GM23338 (cell line): ENCODE data around the gene SLC12A7. TPM values are rescaled to one million over a fixed set of nuclear protein-coding genes. Genes with fewer than 3 reads are reported as not detected.

Source experiments
- ATAC-seq: fragments of 200-7000 bp; cut with Tn5 transposase; 3 replicates; pipeline ENCODE4 v1.9.1; 2020
- DNase-seq: peaks from one replicate; pipeline ENCODE4 v3.0.0-alpha.2; 2015; ENCODE audit warnings: low spot score
- H2AFZ ChIP-seq: fragments of 200-600 bp; sonication (generic); 2 replicates; pipeline ENCODE4 v1.8.0; 2016; ENCODE audit warnings: antibody characterized with exemption, mild to moderate bottlenecking, moderate library complexity
- H3F3A ChIP-seq: fragments of 200-600 bp; sonication (generic); replicated peaks from 2 replicates; pipeline ENCODE4 v1.8.0; 2017; ENCODE audit warnings: antibody characterized with exemption, mixed run types, low read depth
- H3K27ac ChIP-seq: fragments of 200-600 bp; sonication (generic); 2 replicates; pipeline ENCODE4 v1.6.1; 2016; ENCODE audit warnings: low read depth
- H3K27me3 ChIP-seq: fragments of 200-600 bp; sonication (generic); 2 replicates; pipeline ENCODE4 v1.8.0; 2016; ENCODE audit warnings: mild to moderate bottlenecking, mixed run types, moderate library complexity; ENCODE audit not compliant: insufficient read depth
- H3K36me3 ChIP-seq: fragments of 200-600 bp; sonication (generic); 2 replicates; pipeline ENCODE4 v1.8.0; 2016; ENCODE audit warnings: mild to moderate bottlenecking; ENCODE audit not compliant: insufficient read depth
- H3K4me1 ChIP-seq: fragments of 200-600 bp; sonication (generic); 2 replicates; pipeline ENCODE4 v1.8.0; 2016; ENCODE audit warnings: mild to moderate bottlenecking, moderate library complexity; ENCODE audit not compliant: insufficient read depth
- H3K4me2 ChIP-seq: fragments of 200-600 bp; sonication (generic); 2 replicates; pipeline ENCODE4 v1.7.1; 2017; ENCODE audit warnings: mixed run types
- H3K4me3 ChIP-seq: fragments of 200-600 bp; sonication (generic); 2 replicates; pipeline ENCODE4 v1.6.1; 2016; ENCODE audit warnings: mixed run types
- H3K79me2 ChIP-seq: fragments of 200-600 bp; sonication (generic); replicated peaks from 2 replicates; pipeline ENCODE4 v1.8.0; 2017; ENCODE audit warnings: mild to moderate bottlenecking; ENCODE audit not compliant: insufficient read depth
- H3K9me2 ChIP-seq: fragments of 200-600 bp; sonication (generic); 2 replicates; pipeline ENCODE4 v1.8.0; 2017; ENCODE audit not compliant: insufficient read depth
- H4K20me1 ChIP-seq: fragments of 200-600 bp; sonication (generic); replicated peaks from 2 replicates; pipeline ENCODE4 v1.8.0; 2017; ENCODE audit warnings: mild to moderate bottlenecking; ENCODE audit not compliant: insufficient read depth
- H3K27ac Mint-ChIP-seq: 2 replicates; pipeline ENCODE4 v1.8.0; 2020; ENCODE audit warnings: inconsistent platforms, mild to moderate bottlenecking, moderate library complexity, mixed read lengths
- H3K27me3 Mint-ChIP-seq: 3 replicates; pipeline ENCODE4 v1.8.0; 2022; ENCODE audit warnings: low read depth, mild to moderate bottlenecking, moderate library complexity, mixed read lengths, inconsistent platforms; ENCODE audit not compliant: insufficient read depth, poor library complexity
- H3K36me3 Mint-ChIP-seq: 3 replicates; pipeline ENCODE4 v1.8.0; 2021; ENCODE audit warnings: low read depth, mild to moderate bottlenecking, inconsistent platforms, moderate library complexity, mixed read lengths
- H3K4me1 Mint-ChIP-seq: 3 replicates; pipeline ENCODE4 v1.8.0; 2020; ENCODE audit warnings: mild to moderate bottlenecking, inconsistent platforms, mixed read lengths
- H3K4me3 Mint-ChIP-seq: 3 replicates; pipeline ENCODE4 v1.8.0; 2021; ENCODE audit warnings: moderate library complexity, mild to moderate bottlenecking, inconsistent platforms, mixed read lengths
- H3K9me3 Mint-ChIP-seq: 3 replicates; pipeline ENCODE4 v1.8.0; 2020; ENCODE audit warnings: moderate library complexity, mild to moderate bottlenecking, inconsistent platforms, mixed read lengths
- ETS1 ChIP-seq: IDR thresholded peaks from 2 replicates; pipeline ENCODE4 v1.6.1; 2016; ENCODE audit warnings: antibody characterized with exemption
- polyA plus RNA-seq: library from polyadenylated mRNA; unstranded; fragments of >200 nt; fragmentation: Nextera tagmentation; extraction: Ambion mirVana; gene quantifications from 2 replicates; pipeline ENCODE4 v1.2.1, GENCODE V29; 2016
- total RNA-seq: library from RNA; depleted of rRNA; stranded (reverse); fragments of >200 nt; shearing (Covaris generic); gene quantifications from 2 replicates; pipeline ENCODE4 v1.2.3, GENCODE V29; 2014
- TF ChIP-seq, protein P1 (sequence below): fragments of 250-450 bp; sonication (Bioruptor Pico); IDR thresholded peaks from 2 replicates; pipeline ENCODE4 v1.5.0; 2020; ENCODE audit warnings: mild to moderate bottlenecking, moderate library complexity

The SLC12A7 gene
- total and polyA plus RNA-seq, 2 experiments from 2014 or later: 7.4 to 32.2 TPM

DNA sequence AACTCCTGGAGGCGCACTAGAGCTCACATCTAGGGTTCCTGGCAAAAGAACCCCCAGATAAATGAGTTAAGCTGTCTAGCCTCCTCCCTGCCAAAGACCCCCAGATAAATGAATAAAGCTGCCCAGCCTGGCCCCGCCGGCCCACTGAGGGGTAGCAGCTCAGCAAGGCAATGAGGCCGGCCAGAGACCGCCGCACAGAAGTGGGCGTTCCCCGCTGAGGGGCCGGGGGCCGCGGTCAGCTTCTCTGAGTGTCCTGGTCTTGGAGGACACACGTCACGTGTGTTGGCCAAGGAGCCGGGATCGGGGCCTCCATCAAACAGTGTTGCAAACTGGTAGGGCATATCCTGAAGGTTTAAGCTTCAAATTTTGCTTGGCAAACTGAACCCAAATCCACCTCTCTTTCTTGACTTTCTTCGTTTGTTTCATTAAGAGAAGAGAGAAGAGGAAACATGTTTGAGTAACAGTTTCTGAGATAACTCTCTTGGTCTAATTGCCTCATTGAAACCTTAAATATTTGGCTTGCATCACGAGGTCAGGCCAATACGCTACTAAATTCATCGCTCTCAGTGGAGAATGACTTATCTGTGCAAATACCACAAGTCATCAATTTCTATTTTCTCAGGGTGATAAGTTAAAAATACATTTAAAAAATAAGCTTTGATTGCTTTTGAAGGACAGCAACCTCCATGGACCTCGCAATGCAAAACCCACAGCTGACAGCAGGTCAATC, 11.7 kb upstream of the SLC12A7 start:
- H4K20me1 ChIP-seq: no peaks in the 10 kb centered on the region
- no peak for DNase-seq
- H3K4me1 Mint-ChIP-seq: peaks cover 3% of the 10 kb centered on the region; the same call in 2 of the 3 replicates
- H3K27me3 ChIP-seq: no peaks in the 10 kb centered on the region
- H3K27ac ChIP-seq: no peak overlapping the region
- TF ChIP-seq, protein P1, sequence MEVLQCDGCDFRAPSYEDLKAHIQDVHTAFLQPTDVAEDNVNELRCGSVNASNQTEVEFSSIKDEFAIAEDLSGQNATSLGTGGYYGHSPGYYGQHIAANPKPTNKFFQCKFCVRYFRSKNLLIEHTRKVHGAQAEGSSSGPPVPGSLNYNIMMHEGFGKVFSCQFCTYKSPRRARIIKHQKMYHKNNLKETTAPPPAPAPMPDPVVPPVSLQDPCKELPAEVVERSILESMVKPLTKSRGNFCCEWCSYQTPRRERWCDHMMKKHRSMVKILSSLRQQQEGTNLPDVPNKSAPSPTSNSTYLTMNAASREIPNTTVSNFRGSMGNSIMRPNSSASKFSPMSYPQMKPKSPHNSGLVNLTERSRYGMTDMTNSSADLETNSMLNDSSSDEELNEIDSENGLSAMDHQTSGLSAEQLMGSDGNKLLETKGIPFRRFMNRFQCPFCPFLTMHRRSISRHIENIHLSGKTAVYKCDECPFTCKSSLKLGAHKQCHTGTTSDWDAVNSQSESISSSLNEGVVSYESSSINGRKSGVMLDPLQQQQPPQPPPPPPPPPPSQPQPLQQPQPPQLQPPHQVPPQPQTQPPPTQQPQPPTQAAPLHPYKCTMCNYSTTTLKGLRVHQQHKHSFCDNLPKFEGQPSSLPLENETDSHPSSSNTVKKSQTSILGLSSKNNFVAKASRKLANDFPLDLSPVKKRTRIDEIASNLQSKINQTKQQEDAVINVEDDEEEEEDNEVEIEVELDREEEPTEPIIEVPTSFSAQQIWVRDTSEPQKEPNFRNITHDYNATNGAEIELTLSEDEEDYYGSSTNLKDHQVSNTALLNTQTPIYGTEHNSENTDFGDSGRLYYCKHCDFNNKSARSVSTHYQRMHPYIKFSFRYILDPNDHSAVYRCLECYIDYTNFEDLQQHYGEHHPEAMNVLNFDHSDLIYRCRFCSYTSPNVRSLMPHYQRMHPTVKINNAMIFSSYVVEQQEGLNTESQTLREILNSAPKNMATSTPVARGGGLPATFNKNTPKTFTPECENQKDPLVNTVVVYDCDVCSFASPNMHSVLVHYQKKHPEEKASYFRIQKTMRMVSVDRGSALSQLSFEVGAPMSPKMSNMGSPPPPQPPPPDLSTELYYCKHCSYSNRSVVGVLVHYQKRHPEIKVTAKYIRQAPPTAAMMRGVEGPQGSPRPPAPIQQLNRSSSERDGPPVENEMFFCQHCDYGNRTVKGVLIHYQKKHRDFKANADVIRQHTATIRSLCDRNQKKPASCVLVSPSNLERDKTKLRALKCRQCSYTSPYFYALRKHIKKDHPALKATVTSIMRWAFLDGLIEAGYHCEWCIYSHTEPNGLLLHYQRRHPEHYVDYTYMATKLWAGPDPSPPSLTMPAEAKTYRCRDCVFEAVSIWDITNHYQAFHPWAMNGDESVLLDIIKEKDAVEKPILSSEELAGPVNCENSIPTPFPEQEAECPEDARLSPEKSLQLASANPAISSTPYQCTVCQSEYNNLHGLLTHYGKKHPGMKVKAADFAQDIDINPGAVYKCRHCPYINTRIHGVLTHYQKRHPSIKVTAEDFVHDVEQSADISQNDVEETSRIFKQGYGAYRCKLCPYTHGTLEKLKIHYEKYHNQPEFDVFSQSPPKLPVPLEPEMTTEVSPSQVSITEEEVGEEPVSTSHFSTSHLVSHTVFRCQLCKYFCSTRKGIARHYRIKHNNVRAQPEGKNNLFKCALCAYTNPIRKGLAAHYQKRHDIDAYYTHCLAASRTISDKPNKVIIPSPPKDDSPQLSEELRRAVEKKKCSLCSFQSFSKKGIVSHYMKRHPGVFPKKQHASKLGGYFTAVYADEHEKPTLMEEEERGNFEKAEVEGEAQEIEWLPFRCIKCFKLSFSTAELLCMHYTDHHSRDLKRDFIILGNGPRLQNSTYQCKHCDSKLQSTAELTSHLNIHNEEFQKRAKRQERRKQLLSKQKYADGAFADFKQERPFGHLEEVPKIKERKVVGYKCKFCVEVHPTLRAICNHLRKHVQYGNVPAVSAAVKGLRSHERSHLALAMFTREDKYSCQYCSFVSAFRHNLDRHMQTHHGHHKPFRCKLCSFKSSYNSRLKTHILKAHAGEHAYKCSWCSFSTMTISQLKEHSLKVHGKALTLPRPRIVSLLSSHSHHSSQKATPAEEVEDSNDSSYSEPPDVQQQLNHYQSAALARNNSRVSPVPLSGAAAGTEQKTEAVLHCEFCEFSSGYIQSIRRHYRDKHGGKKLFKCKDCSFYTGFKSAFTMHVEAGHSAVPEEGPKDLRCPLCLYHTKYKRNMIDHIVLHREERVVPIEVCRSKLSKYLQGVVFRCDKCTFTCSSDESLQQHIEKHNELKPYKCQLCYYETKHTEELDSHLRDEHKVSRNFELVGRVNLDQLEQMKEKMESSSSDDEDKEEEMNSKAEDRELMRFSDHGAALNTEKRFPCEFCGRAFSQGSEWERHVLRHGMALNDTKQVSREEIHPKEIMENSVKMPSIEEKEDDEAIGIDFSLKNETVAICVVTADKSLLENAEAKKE (CRISPR knock-in tag): no peak
- H3K36me3 ChIP-seq: no peaks in the 10 kb centered on the region
- H3K4me2 ChIP-seq: no peak overlapping the region
- H3K9me3 Mint-ChIP-seq: no peaks in the 10 kb centered on the region; the same call in 2 of the 3 replicates
- H3K27ac Mint-ChIP-seq: no peak overlapping the region
- no peak overlapping the region for H2AFZ ChIP-seq
- peaks cover 3% of the 10 kb centered on the region for H3K27me3 Mint-ChIP-seq
- H3K4me3 Mint-ChIP-seq: no peak overlapping the region
- no peak overlapping the region for H3K4me3 ChIP-seq
- H3K36me3 Mint-ChIP-seq: no peaks in the 10 kb centered on the region; the same call in 2 of the 3 replicates
- no peaks in the 10 kb centered on the region for H3K9me2 ChIP-seq
- H3F3A ChIP-seq: no peaks in the 10 kb centered on the region
- ATAC-seq: no peak
- no peaks in the 10 kb centered on the region for H3K79me2 ChIP-seq
- no peaks in the 10 kb centered on the region for H3K4me1 ChIP-seq

GRCh38 chr5:1122511-1123294, 10.8 kb upstream of the SLC12A7 start:
- H3K4me1 ChIP-seq: no peaks in the 10 kb centered on the region
- no peak overlapping the region for H3K4me3 ChIP-seq
- peaks cover 3% of the 10 kb centered on the region for H3K27me3 Mint-ChIP-seq
- no peaks in the 10 kb centered on the region; the same call in 2 of the 3 replicates for H3K9me3 Mint-ChIP-seq
- no peak overlapping the region for H3K27ac Mint-ChIP-seq
- H3F3A ChIP-seq: 0 out of 2 replicates have a peak, but pooled peaks cover 4% of the 10 kb centered on the region
- no peak for DNase-seq
- H3K27ac ChIP-seq: no peak overlapping the region
- no peak for ATAC-seq
- H4K20me1 ChIP-seq: no peaks in the 10 kb centered on the region
- no peaks in the 10 kb centered on the region for H3K79me2 ChIP-seq
- H3K27me3 ChIP-seq: no peaks in the 10 kb centered on the region
- no peaks in the 10 kb centered on the region for H3K36me3 ChIP-seq
- H2AFZ ChIP-seq: no peak overlapping the region
- no peaks in the 10 kb centered on the region for H3K9me2 ChIP-seq
- peaks cover 7% of the 10 kb centered on the region for H3K4me1 Mint-ChIP-seq
- H3K36me3 Mint-ChIP-seq: no peaks in the 10 kb centered on the region; the same call in 2 of the 3 replicates
- H3K4me3 Mint-ChIP-seq: no peak overlapping the region
- H3K4me2 ChIP-seq: no peak overlapping the region
- TF ChIP-seq ETS1: no peak
